Breast epithelium (tissue), 4 donors: ENCODE results near the gene SYNE4. TPM values are rescaled to one million over a fixed set of nuclear protein-coding genes. Genes with fewer than 3 reads are reported as not detected.

Source experiments
- DNase-seq, 2 donors: peaks; one replicate each; pipeline ENCODE4 v3.0.0-alpha.2; 2019; ENCODE audit warnings: low spot score in 2 of 2
- H3K27ac ChIP-seq, 2 donors: fragments of 200-600 bp; sonication (generic) in 1 of 2; one replicate each; pipeline ENCODE4 v1.5.1; 2016 to 2019; ENCODE audit warnings: mild to moderate bottlenecking in 1 of 2
- H3K27me3 ChIP-seq, 2 donors: fragments of 200-600 bp; sonication (generic) in 1 of 2; one replicate each; pipeline versions ENCODE4 v1.5.1 to v1.6.0; 2017 to 2019; ENCODE audit warnings: control low read depth in 1 of 2, mild to moderate bottlenecking in 1 of 2
- H3K36me3 ChIP-seq: fragments of 200-600 bp; one replicate; pipeline ENCODE4 v1.5.1; 2019
- H3K4me1 ChIP-seq, 2 donors: fragments of 200-600 bp; sonication (generic); one replicate each; pipeline ENCODE4 v1.5.1; 2016 to 2019; ENCODE audit warnings: control low read depth in 1 of 2
- H3K4me3 ChIP-seq, 3 donors: fragments of 200-600 bp; sonication (generic); 1 replicate in 2 of 3; 2 replicates in 1 of 3; pipeline ENCODE4 v1.5.1; 2016 to 2019; ENCODE audit warnings: mild to moderate bottlenecking in 3 of 3, moderate library complexity in 2 of 3
- H3K9me3 ChIP-seq, 2 donors: fragments of 200-600 bp; sonication (generic) in 1 of 2; one replicate each; pipeline ENCODE4 v1.5.1; 2016 to 2019; ENCODE audit warnings: control low read depth in 1 of 2
- CTCF ChIP-seq, 3 donors: fragments of 450-650 bp; IDR thresholded peaks; one replicate each; pipeline ENCODE4 v1.5.1; 2016 to 2017; ENCODE audit warnings: antibody characterized with exemption in 3 of 3, mild to moderate bottlenecking in 3 of 3, moderate library complexity in 3 of 3
- POLR2A ChIP-seq: fragments of 450-650 bp; IDR thresholded peaks from one replicate; pipeline ENCODE4 v1.6.1; 2016; ENCODE audit warnings: antibody characterized with exemption, mild to moderate bottlenecking, moderate library complexity
- POLR2AphosphoS5 ChIP-seq, 3 donors: sonication (generic); formaldehyde crosslinking; IDR thresholded peaks; one replicate each; pipeline ENCODE4 v1.6.1; 2017; ENCODE audit warnings: antibody characterized with exemption in 3 of 3
- intact Hi-C: fragments of 100-400 bp; cut with DNase I; formaldehyde crosslinking; loops from one replicate; pipeline ENCODE4 v1.15.1; 2023; ENCODE audit warnings: low total_unique reads
- total RNA-seq, 3 donors: library from RNA; depleted of rRNA; stranded (reverse); fragments of >200 nt; gene quantifications; one replicate each; pipeline ENCODE4 v1.1.0, GENCODE V29; 2016

Gene SYNE4
- total RNA-seq, 3 donors from 2014 or later, result 0.16 to 15.5 (median 9.5) TPM

GRCh38 chr19:35991731-35992450 lies 16.7 kb downstream of the SYNE4 start:
- no peak for DNase-seq
- H3K27ac ChIP-seq, result no peak overlapping the region
- no peaks in the 10 kb centered on the region for H3K36me3 ChIP-seq
- H3K27me3 ChIP-seq, result peaks cover 0 to 1% of the 10 kb centered on the region in 2 donors
- TF ChIP-seq POLR2A (no peak), CTCF (IDR thresholded peaks at IDR 0.05) (no peak), POLR2AphosphoS5 (IDR thresholded peaks at IDR 0.05) (no peak)
- H3K4me3 ChIP-seq, result no peak overlapping the region
- intact Hi-C loops, result no loop called here
- H3K9me3 ChIP-seq, result no peaks in the 10 kb centered on the region
- peaks cover 5 to 7% of the 10 kb centered on the region in 2 donors for H3K4me1 ChIP-seq

GRCh38 chr19:35990771-35991730 lies 17.6 kb downstream of the SYNE4 start:
- H3K36me3 ChIP-seq, result no peaks in the 10 kb centered on the region
- DNase-seq, result no peak

GRCh38 chr19:35990156-35990555 lies 18.5 kb downstream of the SYNE4 start:
- intact Hi-C loops, result no loop called here

More at GRCh38 chr19:35990771-35991730, 17.6 kb downstream of the SYNE4 start:
- Histone ChIP-seq H3K9me3 (no peaks in the 10 kb centered on the region), H3K27me3 (peaks cover 0 to 8% of the 10 kb centered on the region in 2 donors), H3K27ac (no peak overlapping the region), H3K4me1 (peaks cover 1% of the 10 kb centered on the region in 2 donors), H3K4me3 (no peak overlapping the region)
- TF ChIP-seq POLR2A (no peak), CTCF (IDR thresholded peaks at IDR 0.05) (no peak), POLR2AphosphoS5 (IDR thresholded peaks at IDR 0.05) (no peak)
- intact Hi-C loops, result no loop called here

GRCh38 chr19:35988824-35989223 lies 19.8 kb downstream of the SYNE4 start:
- H3K9me3 ChIP-seq, result no peaks in the 10 kb centered on the region
- no peaks in the 10 kb centered on the region for H3K36me3 ChIP-seq
- H3K27ac ChIP-seq, result no peak overlapping the region
- DNase-seq, result no peak
- peaks cover 0 to 21% of the 10 kb centered on the region in 2 donors for H3K27me3 ChIP-seq
- no peaks in the 10 kb centered on the region for H3K4me1 ChIP-seq
- TF ChIP-seq POLR2A (no peak), POLR2AphosphoS5 (IDR thresholded peaks at IDR 0.05) (no peak), CTCF (IDR thresholded peaks at IDR 0.05) (no peak)
- H3K4me3 ChIP-seq, result no peak overlapping the region
- intact Hi-C loops, result no loop called here

More at GRCh38 chr19:35990156-35990555, 18.5 kb downstream of the SYNE4 start:
- Histone ChIP-seq H3K27me3 (peaks cover 0 to 15% of the 10 kb centered on the region in 2 donors), H3K9me3 (no peaks in the 10 kb centered on the region), H3K36me3 (no peaks in the 10 kb centered on the region), H3K27ac (no peak overlapping the region), H3K4me3 (no peak overlapping the region), H3K4me1 (no peaks in the 10 kb centered on the region)
- DNase-seq, result no peak
- TF ChIP-seq POLR2AphosphoS5 (IDR thresholded peaks at IDR 0.05) (no peak), POLR2A (no peak), CTCF (IDR thresholded peaks at IDR 0.05) (no peak)

- Histone ChIP-seq H3K27ac (no peak overlapping the region), H3K27me3 (peaks cover 0 to 21% of the 10 kb centered on the region in 2 donors), H3K4me1 (no peaks in the 10 kb centered on the region), H3K9me3 (no peaks in the 10 kb centered on the region), H3K4me3 (peak overlapping the region in 2 of 3 donors; percentile 49 to 65), H3K36me3 (no peaks in the 10 kb centered on the region)
- TF ChIP-seq POLR2AphosphoS5 (IDR thresholded peaks at IDR 0.05) (no peak), CTCF (IDR thresholded peaks at IDR 0.05) (no peak), POLR2A (no peak)
- no peak for DNase-seq
- intact Hi-C loops, result no loop called here
These were observed 21.1 kb downstream of the SYNE4 start for GRCh38 chr19:35987571-35987896.
